Thoracic aorta (tissue), 2 donors: ENCODE data around the gene C6orf58. TPM values are rescaled to one million over a fixed set of nuclear protein-coding genes. Genes with fewer than 3 reads are reported as not detected.
"Not testable (repeated sequence)": the region's sequence is repeated elsewhere in the genome, so short reads cannot be mapped to it uniquely, and the experiment has no call there.

Source experiments
- ATAC-seq: fragments of 150-250 bp; one replicate; pipeline ENCODE4 v1.8.0; 2017; ENCODE audit warnings: low read depth; ENCODE audit not compliant: insufficient number of reproducible peaks, low FRiP score
- DNase-seq: peaks from one replicate; pipeline ENCODE4 v3.0.0-alpha.2; 2020; ENCODE audit warnings: low spot score
- H3K27ac ChIP-seq, 2 donors: fragments of 200-600 bp; sonication (generic); 1 replicate in 1 of 2; 2 replicates in 1 of 2; pipeline ENCODE4 v1.5.1; 2016; ENCODE audit warnings: mild to moderate bottlenecking in 2 of 2, moderate library complexity in 2 of 2
- H3K27me3 ChIP-seq: fragments of 200-600 bp; sonication (generic); replicated peaks from 2 replicates; pipeline ENCODE4 v1.6.0; 2016; ENCODE audit warnings: mild to moderate bottlenecking; ENCODE audit not compliant: insufficient read depth
- H3K36me3 ChIP-seq: fragments of 200-600 bp; sonication (generic); one replicate; pipeline ENCODE4 v1.5.1; 2016
- H3K4me1 ChIP-seq, 2 donors: fragments of 200-600 bp; sonication (generic); 1 replicate in 1 of 2; 2 replicates in 1 of 2; pipeline versions ENCODE4 v1.5.1 to v1.6.0; 2016; ENCODE audit warnings: low read depth in 2 of 2, mild to moderate bottlenecking in 1 of 2; ENCODE audit not compliant: control insufficient read depth in 1 of 2
- H3K4me3 ChIP-seq: fragments of 200-600 bp; sonication (generic); 2 replicates; pipeline ENCODE4 v1.5.1; 2016; ENCODE audit warnings: mild to moderate bottlenecking
- H3K9me3 ChIP-seq: fragments of 200-600 bp; sonication (generic); 2 replicates; pipeline ENCODE4 v1.5.1; 2016
- CTCF ChIP-seq: fragments of 200-600 bp; sonication (generic); IDR thresholded peaks from one replicate; pipeline ENCODE4 v1.5.1; 2019; ENCODE audit warnings: antibody characterized with exemption
- total RNA-seq, 2 donors: library from RNA; depleted of rRNA; stranded (reverse); fragments of >200 nt; gene quantifications; one replicate each; pipeline versions ENCODE4 v1.1.0 to v1.2.3, GENCODE V29; 2016

The C6orf58 gene
- total RNA-seq, 2 donors from 2014 or later: not detected

GRCh38 chr6:127587875-127588274 lies 10.9 kb downstream of the C6orf58 start:
- Histone ChIP-seq H3K4me1 (no peaks in the 10 kb centered on the region), H3K27me3 (no peaks in the 10 kb centered on the region), H3K27ac (no peak overlapping the region), H3K9me3 (no peaks in the 10 kb centered on the region), H3K4me3 (no peak overlapping the region), H3K36me3 (no peaks in the 10 kb centered on the region)
- no peak for TF ChIP-seq CTCF
- DNase-seq (no peak), ATAC-seq (no peak)

- ATAC-seq: no peak
- H3K27ac ChIP-seq: no peak overlapping the region
Observed at GRCh38 chr6:127589135-127589534, 12.2 kb downstream of the C6orf58 start.

GRCh38 chr6:127590344-127590743 lies 13.4 kb downstream of the C6orf58 start:
- Histone ChIP-seq H3K4me3 (no peak overlapping the region), H3K27ac (no peak overlapping the region), H3K9me3 (no peaks in the 10 kb centered on the region), H3K36me3 (no peaks in the 10 kb centered on the region), H3K27me3 (no peaks in the 10 kb centered on the region), H3K4me1 (no peaks in the 10 kb centered on the region)
- no peak for TF ChIP-seq CTCF
- DNase-seq (no peak), ATAC-seq (no peak)

More at GRCh38 chr6:127589135-127589534, 12.2 kb downstream of the C6orf58 start:
- H3K4me1 ChIP-seq: no peaks in the 10 kb centered on the region
- TF ChIP-seq CTCF: no peak
- H3K36me3 ChIP-seq: no peaks in the 10 kb centered on the region
- no peak for DNase-seq
- H3K4me3 ChIP-seq: no peak overlapping the region
- no peaks in the 10 kb centered on the region for H3K27me3 ChIP-seq
- no peaks in the 10 kb centered on the region for H3K9me3 ChIP-seq

GRCh38 chr6:127592964-127593363 lies 16.0 kb downstream of the C6orf58 start:
- no peak for DNase-seq
- no peaks in the 10 kb centered on the region for H3K9me3 ChIP-seq
- no peak overlapping the region for H3K27ac ChIP-seq
- no peaks in the 10 kb centered on the region for H3K27me3 ChIP-seq
- no peak overlapping the region for H3K4me3 ChIP-seq
- ATAC-seq: no peak
- H3K36me3 ChIP-seq: no peaks in the 10 kb centered on the region
- H3K4me1 ChIP-seq: no peaks in the 10 kb centered on the region
- TF ChIP-seq CTCF: no peak

GRCh38 chr6:127593456-127593855 lies 16.5 kb downstream of the C6orf58 start:
- H3K4me1 ChIP-seq, H3K4me3 ChIP-seq, H3K27ac ChIP-seq, DNase-seq, ATAC-seq, H3K27me3 ChIP-seq, H3K9me3 ChIP-seq, H3K36me3 ChIP-seq: not testable (repeated sequence)

GRCh38 chr6:127606131-127606562 lies 29.2 kb downstream of the C6orf58 start:
- no peak for TF ChIP-seq CTCF
- no peaks in the 10 kb centered on the region for H3K9me3 ChIP-seq
- no peaks in the 10 kb centered on the region for H3K27me3 ChIP-seq
- no peaks in the 10 kb centered on the region for H3K36me3 ChIP-seq
- no peaks in the 10 kb centered on the region for H3K4me1 ChIP-seq
- DNase-seq: no peak
- ATAC-seq: no peak
- H3K27ac ChIP-seq: no peak overlapping the region
- no peak overlapping the region for H3K4me3 ChIP-seq
